Gastrocnemius medialis (tissue), 4 donors: ENCODE results near the gene ADCY5. TPM values are rescaled to one million over a fixed set of nuclear protein-coding genes. Genes with fewer than 3 reads are reported as not detected.

Source experiments
- ATAC-seq, 2 donors: fragments of 150-250 bp; one replicate each; pipeline ENCODE4 v1.9.1; 2016
- DNase-seq, 2 donors: peaks; one replicate each; pipeline ENCODE4 v3.0.0-alpha.2; 2019
- H3K27ac ChIP-seq, 4 donors: fragments of 200-600 bp; sonication (generic); 1 replicate in 1 of 4; 2 replicates in 3 of 4; pipeline ENCODE4 v1.5.1; 2016 to 2018; ENCODE audit warnings: mild to moderate bottlenecking in 2 of 4, moderate library complexity in 1 of 4
- H3K27me3 ChIP-seq, 3 donors: fragments of 200-600 bp; sonication (generic) in 2 of 3; 1 replicate in 1 of 3; 2 replicates in 2 of 3; pipeline versions ENCODE4 v1.5.1 to v1.6.0; 2016 to 2019; ENCODE audit warnings: mild to moderate bottlenecking in 1 of 3, moderate library complexity in 1 of 3
- H3K36me3 ChIP-seq, 2 donors: fragments of 200-600 bp; sonication (generic) in 1 of 2; one replicate each; pipeline ENCODE4 v1.5.1; 2017 to 2018
- H3K4me1 ChIP-seq, 2 donors: fragments of 200-600 bp; sonication (generic) in 1 of 2; one replicate each; pipeline ENCODE4 v1.5.1; 2016 to 2017; ENCODE audit warnings: mild to moderate bottlenecking in 2 of 2
- H3K4me3 ChIP-seq, 4 donors: fragments of 200-600 bp; sonication (generic) in 3 of 4; 1 replicate in 1 of 4; 2 replicates in 3 of 4; pipeline ENCODE4 v1.5.1; 2016 to 2019; ENCODE audit warnings: mild to moderate bottlenecking in 2 of 4
- H3K9me3 ChIP-seq, 3 donors: fragments of 200-600 bp; sonication (generic) in 2 of 3; 1 replicate in 1 of 3; 2 replicates in 2 of 3; pipeline ENCODE4 v1.5.1; 2016 to 2019
- POLR2A ChIP-seq, 2 donors: fragments of 450-650 bp; IDR thresholded peaks; one replicate each; pipeline ENCODE4 v1.6.1; 2017; ENCODE audit warnings: antibody characterized with exemption in 2 of 2, mild to moderate bottlenecking in 2 of 2, moderate library complexity in 2 of 2
- in situ Hi-C, 4 donors: fragments of 200-750 bp; cut with MboI; loops; one replicate each; pipeline versions ENCODE4 v1.15.0 to v1.8.0; 2017; ENCODE audit warnings: low sequenced_read_pairs in 4 of 4
- intact Hi-C: fragments of 100-400 bp; cut with DNase I; formaldehyde crosslinking; loops from one replicate; pipeline ENCODE4 v1.15.1; 2023; ENCODE audit warnings: low total_unique reads
- total RNA-seq, 4 donors: library from RNA; depleted of rRNA; stranded (reverse); fragments of >200 nt; gene quantifications; one replicate each; pipeline versions ENCODE4 v1.1.0 to v1.2.3, GENCODE V29; 2016
- TF ChIP-seq, protein P1 (sequence below), 5 experiments: fragments of 450-650 bp in 3 of 5; fragments of 200-600 bp in 2 of 5; sonication (generic) in 2 of 5; IDR thresholded peaks in 4 of 5; conservative IDR thresholded peaks in 1 of 5; 1 replicate in 4 of 5; 2 replicates in 1 of 5; pipeline ENCODE4 v1.5.1; 2016 to 2019; ENCODE audit warnings: antibody characterized with exemption in 5 of 5, mild to moderate bottlenecking in 3 of 5, moderate library complexity in 3 of 5

The ADCY5 gene
- total RNA-seq, 4 donors from 2014 or later: 1.0 to 6.4 (median 4.3) TPM

DNA sequence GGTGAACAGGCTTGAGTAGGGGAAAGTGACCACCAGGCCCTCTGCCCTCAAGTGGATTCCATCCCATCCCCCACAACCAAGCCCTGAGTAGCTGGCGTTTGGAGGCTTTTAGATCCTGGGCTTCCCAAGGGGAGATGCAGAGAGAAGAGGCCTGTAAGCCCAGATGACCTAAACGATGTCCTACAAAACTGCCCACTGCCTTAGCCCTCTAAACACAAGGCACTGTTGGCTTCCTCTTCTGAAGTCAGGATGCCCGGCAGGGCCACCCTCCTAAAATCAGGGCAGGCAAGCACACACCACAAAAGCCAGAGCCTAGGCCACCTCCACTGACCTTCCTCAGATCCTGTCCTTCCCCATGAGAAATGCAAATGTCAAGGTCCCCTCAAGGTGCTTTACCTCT is 68.6 kb downstream of the ADCY5 start:
- in situ Hi-C loops (no loop called here), intact Hi-C loops (no loop called here)
- no peak for ATAC-seq
- Histone ChIP-seq H3K27me3 (no peaks in the 10 kb centered on the region), H3K4me1 (peaks cover 0 to 5% of the 10 kb centered on the region in 2 donors), H3K4me3 (no peak overlapping the region), H3K9me3 (no peaks in the 10 kb centered on the region), H3K36me3 (no peaks in the 10 kb centered on the region), H3K27ac (no peak overlapping the region)
- DNase-seq: no peak
- TF ChIP-seq, protein P1, sequence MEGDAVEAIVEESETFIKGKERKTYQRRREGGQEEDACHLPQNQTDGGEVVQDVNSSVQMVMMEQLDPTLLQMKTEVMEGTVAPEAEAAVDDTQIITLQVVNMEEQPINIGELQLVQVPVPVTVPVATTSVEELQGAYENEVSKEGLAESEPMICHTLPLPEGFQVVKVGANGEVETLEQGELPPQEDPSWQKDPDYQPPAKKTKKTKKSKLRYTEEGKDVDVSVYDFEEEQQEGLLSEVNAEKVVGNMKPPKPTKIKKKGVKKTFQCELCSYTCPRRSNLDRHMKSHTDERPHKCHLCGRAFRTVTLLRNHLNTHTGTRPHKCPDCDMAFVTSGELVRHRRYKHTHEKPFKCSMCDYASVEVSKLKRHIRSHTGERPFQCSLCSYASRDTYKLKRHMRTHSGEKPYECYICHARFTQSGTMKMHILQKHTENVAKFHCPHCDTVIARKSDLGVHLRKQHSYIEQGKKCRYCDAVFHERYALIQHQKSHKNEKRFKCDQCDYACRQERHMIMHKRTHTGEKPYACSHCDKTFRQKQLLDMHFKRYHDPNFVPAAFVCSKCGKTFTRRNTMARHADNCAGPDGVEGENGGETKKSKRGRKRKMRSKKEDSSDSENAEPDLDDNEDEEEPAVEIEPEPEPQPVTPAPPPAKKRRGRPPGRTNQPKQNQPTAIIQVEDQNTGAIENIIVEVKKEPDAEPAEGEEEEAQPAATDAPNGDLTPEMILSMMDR (IDR thresholded peaks at IDR 0.05 in 4 of 5, conservative IDR thresholded peaks at IDR 0.05 in 1 of 5): no peak
- no peak for TF ChIP-seq POLR2A (IDR thresholded peaks at IDR 0.05)

DNA sequence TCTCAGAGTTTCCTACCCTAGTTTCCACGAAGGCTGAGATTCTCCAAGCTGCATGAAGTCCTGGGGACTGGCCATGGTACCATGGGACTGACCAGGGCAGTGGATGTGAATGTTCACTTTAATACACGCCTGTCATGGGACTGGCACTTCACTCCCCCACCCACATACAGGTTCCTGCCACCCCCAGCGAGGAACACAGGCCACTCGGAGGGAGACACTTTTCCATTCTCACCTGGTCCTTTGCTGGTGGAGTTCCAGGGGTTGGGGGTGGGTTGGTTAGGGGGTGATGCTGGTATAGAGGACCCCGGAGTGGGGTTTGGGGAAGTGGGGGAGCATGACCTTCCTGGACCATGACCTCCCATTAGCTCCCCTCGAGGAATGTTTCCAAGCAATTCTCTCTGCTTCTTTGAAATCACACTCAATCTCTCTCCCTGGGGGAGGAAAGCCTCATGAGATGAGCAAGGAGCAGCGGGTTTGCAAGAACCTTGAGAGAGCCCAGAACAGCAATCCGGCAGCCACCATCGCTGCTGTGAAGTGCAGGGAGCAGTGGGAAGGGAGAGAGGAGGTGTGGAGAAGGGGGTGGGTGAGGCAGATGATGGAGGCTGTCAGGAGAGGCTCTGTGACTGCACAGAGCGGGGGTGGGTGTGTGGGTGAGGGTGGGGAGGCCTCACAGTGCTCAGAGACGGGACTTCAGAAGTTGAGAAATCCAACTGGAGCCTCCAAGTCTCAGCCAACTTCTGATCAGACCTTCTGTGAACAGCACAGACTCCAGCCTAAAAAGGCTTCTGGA is 69.7 kb downstream of the ADCY5 start:
- H3K27ac ChIP-seq: no peak overlapping the region

DNA sequence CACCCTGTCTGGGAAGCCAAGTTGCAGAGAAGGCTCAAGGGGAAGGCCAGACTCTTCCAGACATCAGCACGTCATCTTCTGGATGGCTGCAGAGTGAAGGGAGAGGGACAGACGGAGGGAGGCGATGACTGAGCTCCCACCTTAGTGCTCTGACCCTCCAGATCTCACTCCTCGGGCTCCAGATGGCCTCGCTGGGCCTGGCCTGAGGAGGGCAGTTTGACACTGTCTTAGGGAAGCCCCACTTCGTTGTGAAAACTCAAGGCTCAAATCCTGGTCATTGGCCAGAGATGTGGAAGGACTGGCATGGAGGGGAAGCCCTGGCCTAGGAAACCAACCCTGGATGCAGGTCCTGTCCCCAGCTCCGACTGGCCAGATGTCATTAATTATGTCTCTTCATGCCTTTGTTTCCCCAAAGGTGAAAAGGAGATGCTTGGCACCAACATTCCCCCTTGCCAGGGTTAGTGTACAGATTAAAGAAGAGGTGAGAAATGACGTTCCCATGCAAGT is 70.4 kb downstream of the ADCY5 start:
- no peak for DNase-seq
- in situ Hi-C loops (no loop called here), intact Hi-C loops (no loop called here)
- no peak for ATAC-seq
- H3K4me3 ChIP-seq: no peak overlapping the region
- H3K4me1 ChIP-seq: no peaks in the 10 kb centered on the region
- H3K36me3 ChIP-seq: no peaks in the 10 kb centered on the region
- TF ChIP-seq POLR2A (IDR thresholded peaks at IDR 0.05): no peak
- TF ChIP-seq, protein P1 (IDR thresholded peaks at IDR 0.05 in 4 of 5, conservative IDR thresholded peaks at IDR 0.05 in 1 of 5): no peak
- H3K27ac ChIP-seq: no peak overlapping the region
- H3K27me3 ChIP-seq: no peaks in the 10 kb centered on the region
- no peaks in the 10 kb centered on the region for H3K9me3 ChIP-seq

More for the DNA sequence above, 69.7 kb downstream of the ADCY5 start:
- intact Hi-C loops: no loop called here
- ATAC-seq (no peak), DNase-seq (no peak)
- TF ChIP-seq, protein P1 (IDR thresholded peaks at IDR 0.05 in 4 of 5, conservative IDR thresholded peaks at IDR 0.05 in 1 of 5): no peak
- no peak for TF ChIP-seq POLR2A (IDR thresholded peaks at IDR 0.05)
- Histone ChIP-seq H3K9me3 (no peaks in the 10 kb centered on the region), H3K36me3 (no peaks in the 10 kb centered on the region), H3K4me3 (no peak overlapping the region), H3K4me1 (no peaks in the 10 kb centered on the region), H3K27me3 (no peaks in the 10 kb centered on the region)
- in situ Hi-C loops: no loop called here

DNA sequence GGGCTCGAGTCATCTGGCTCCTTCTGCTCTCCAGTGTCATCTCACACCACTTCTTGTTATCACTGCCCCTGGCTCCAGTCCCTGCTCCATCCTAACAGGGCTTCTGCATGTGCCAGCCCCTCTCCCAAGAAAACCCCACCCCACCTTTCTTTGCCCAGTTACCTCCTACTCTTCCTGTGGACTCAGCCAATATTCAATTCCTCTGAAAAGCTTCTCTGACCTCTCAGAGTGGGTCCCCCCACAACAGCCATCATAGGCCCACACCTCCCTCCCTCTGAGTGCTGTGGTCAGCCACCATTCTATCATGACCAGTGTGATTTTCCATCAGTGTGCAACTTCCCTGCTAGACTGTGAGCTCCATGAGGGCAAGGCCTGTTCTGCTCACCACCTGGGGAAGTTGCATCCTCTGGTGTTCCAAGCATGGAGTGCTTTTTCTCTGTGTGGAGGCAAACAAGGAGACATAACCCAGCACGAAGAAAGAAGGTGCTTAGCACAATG is 71.6 kb downstream of the ADCY5 start:
- Histone ChIP-seq H3K27ac (no peak overlapping the region), H3K36me3 (no peaks in the 10 kb centered on the region), H3K9me3 (no peaks in the 10 kb centered on the region), H3K4me1 (no peaks in the 10 kb centered on the region), H3K4me3 (no peak overlapping the region), H3K27me3 (no peaks in the 10 kb centered on the region)
- DNase-seq (no peak), ATAC-seq (no peak)
- intact Hi-C loops (no loop called here), in situ Hi-C loops (no loop called here)
- TF ChIP-seq, protein P1 (IDR thresholded peaks at IDR 0.05 in 4 of 5, conservative IDR thresholded peaks at IDR 0.05 in 1 of 5): no peak
- no peak for TF ChIP-seq POLR2A (IDR thresholded peaks at IDR 0.05)
